ENCODE measurements around the gene LNPK.
"Not testable (repeated sequence)": the region's sequence is repeated elsewhere in the genome, so short reads cannot be mapped to it uniquely, and the experiment has no call there.

- TF ChIP-seq ELF4 (CRISPR knock-in tag; IDR thresholded peaks at IDR 0.05); ZNF76 (CRISPR knock-in tag; IDR thresholded peaks at IDR 0.05; ENCODE audit: borderline replicate concordance); TOE1 (IDR thresholded peaks at IDR 0.05; ENCODE audit: borderline replicate concordance); TOE1 (CRISPR knock-in tag; IDR thresholded peaks at IDR 0.05; ENCODE audit: borderline replicate concordance, low read depth); ZBTB40 (IDR thresholded peaks at IDR 0.05); ZBTB40 (CRISPR knock-in tag; IDR thresholded peaks at IDR 0.05); FOXJ3 (CRISPR knock-in tag; IDR thresholded peaks at IDR 0.05); TARDBP (IDR thresholded peaks at IDR 0.05); MAFK (IDR thresholded peaks at IDR 0.05; ENCODE audit: low read length); ZNF583 (CRISPR knock-in tag; IDR thresholded peaks at IDR 0.05); CTCF (IDR thresholded peaks at IDR 0.05 in 2 of 3, conservative IDR thresholded peaks at IDR 0.05 in 1 of 3; ENCODE audit: insufficient read depth in 2 of 3, low read depth in 1 of 3, low read length in 3 of 3); HNRNPL (IDR thresholded peaks at IDR 0.05; ENCODE audit: low read depth, low read length): not testable (repeated sequence)
Measured at GRCh38 chr2:175987126-175987525, 14.9 kb downstream of the LNPK start.

Data from K562 (cell line).